ENCODE results near the gene LRRC34. TPM values are rescaled to one million over a fixed set of nuclear protein-coding genes. Genes with fewer than 3 reads are reported as not detected.

The LRRC34 gene
- total RNA-seq, 1 experiment from 2014 or later: not detected

DNA sequence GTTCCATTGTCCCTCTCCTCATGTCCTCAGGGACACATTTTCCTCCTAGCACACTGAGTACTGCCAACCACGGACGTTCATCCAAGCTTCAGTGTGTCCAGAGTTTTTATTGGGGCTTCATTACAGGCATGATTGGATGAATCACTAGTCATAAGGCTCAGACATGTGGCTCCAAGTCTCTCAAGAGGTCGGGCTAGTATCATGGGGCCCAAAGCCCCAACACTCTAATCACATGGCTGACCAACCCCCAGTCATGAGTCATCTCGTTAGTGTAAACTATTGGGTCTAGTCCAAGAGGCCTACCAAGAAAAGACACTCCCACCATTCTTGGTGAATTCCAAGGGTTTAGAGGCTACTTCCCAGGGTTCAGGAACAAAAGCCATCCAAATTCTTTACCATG is 52.2 kb downstream of the LRRC34 start:
- peaks cover 3% of the 10 kb centered on the region; the same call in 1 of the 2 replicates for H3K9me3 ChIP-seq
- H3K4me3 ChIP-seq (ENCODE audit: low read depth, low read length): no peak overlapping the region
- no peaks in the 10 kb centered on the region for H3K27me3 ChIP-seq (replicated peaks; ENCODE audit: control insufficient read depth, insufficient read depth, low read length)
- H3K27me3 Mint-ChIP-seq (ENCODE audit: insufficient read depth, unreplicated experiment): no peaks in the 10 kb centered on the region
- H3K9me3 Mint-ChIP-seq (ENCODE audit: unreplicated experiment): no peaks in the 10 kb centered on the region
- no peak for DNase-seq
- peaks cover 4% of the 10 kb centered on the region; the same call in 1 of the 2 replicates for H3K4me1 ChIP-seq
- no peak overlapping the region for H3K4me3 Mint-ChIP-seq (ENCODE audit: unreplicated experiment)
- H3K27ac Mint-ChIP-seq (ENCODE audit: unreplicated experiment): no peak overlapping the region
- H3K36me3 ChIP-seq (ENCODE audit: control insufficient read depth, insufficient read depth, low read length): no peaks in the 10 kb centered on the region
- H3K4me1 Mint-ChIP-seq (ENCODE audit: low read depth, unreplicated experiment): no peaks in the 10 kb centered on the region
- BruUV-seq (replicated peaks): no TSS peak
- POLR2A ChIA-PET: no interaction called here
- CTCF ChIA-PET: no interaction called here
- intact Hi-C loops (cut with micrococcal nuclease; ENCODE audit: unreplicated experiment): loop anchor here (5.0 kb wide), 1 partner anchor 277 kb away; the partner anchor contains the start of gene GPR160
- peaks cover 19% of the 10 kb centered on the region for H3K36me3 Mint-ChIP-seq (ENCODE audit: insufficient read depth, unreplicated experiment)
- TF ChIP-seq, protein P1, sequence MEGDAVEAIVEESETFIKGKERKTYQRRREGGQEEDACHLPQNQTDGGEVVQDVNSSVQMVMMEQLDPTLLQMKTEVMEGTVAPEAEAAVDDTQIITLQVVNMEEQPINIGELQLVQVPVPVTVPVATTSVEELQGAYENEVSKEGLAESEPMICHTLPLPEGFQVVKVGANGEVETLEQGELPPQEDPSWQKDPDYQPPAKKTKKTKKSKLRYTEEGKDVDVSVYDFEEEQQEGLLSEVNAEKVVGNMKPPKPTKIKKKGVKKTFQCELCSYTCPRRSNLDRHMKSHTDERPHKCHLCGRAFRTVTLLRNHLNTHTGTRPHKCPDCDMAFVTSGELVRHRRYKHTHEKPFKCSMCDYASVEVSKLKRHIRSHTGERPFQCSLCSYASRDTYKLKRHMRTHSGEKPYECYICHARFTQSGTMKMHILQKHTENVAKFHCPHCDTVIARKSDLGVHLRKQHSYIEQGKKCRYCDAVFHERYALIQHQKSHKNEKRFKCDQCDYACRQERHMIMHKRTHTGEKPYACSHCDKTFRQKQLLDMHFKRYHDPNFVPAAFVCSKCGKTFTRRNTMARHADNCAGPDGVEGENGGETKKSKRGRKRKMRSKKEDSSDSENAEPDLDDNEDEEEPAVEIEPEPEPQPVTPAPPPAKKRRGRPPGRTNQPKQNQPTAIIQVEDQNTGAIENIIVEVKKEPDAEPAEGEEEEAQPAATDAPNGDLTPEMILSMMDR (IDR thresholded peaks at IDR 0.05; ENCODE audit: insufficient read depth in 1 of 2, low read depth in 1 of 2, low read length in 1 of 2, severe bottlenecking in 1 of 2, unreplicated experiment in 1 of 2): no peak

DNA sequence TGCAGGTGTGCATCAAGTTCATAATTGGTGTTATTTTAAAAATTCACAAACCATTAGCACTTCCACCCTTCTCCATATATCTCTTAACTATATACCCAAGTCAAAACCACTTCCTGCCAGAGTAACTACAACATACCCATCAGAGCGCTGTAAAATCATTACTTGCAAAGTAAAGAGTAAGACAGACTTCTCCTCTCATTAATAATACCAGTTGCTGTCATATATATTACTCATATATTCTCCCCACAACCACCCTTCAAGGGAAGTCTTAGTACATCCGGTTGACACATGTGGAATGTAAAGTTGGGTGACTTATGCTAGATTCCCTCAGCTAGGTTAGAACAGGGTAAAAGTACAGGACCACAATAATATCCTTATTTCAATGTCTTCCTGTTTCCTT is 53.4 kb downstream of the LRRC34 start:
- intact Hi-C loops (cut with micrococcal nuclease; ENCODE audit: unreplicated experiment): no loop called here
- no peak overlapping the region for H3K4me3 ChIP-seq (ENCODE audit: low read depth, low read length)
- no peaks in the 10 kb centered on the region for H3K9me3 Mint-ChIP-seq (ENCODE audit: unreplicated experiment)
- TF ChIP-seq, protein P1 (IDR thresholded peaks at IDR 0.05; ENCODE audit: insufficient read depth in 1 of 2, low read depth in 1 of 2, low read length in 1 of 2, severe bottlenecking in 1 of 2, unreplicated experiment in 1 of 2): no peak
- peaks cover 4% of the 10 kb centered on the region; the same call in 1 of the 2 replicates for H3K4me1 ChIP-seq
- peaks cover 3% of the 10 kb centered on the region; the same call in 1 of the 2 replicates for H3K9me3 ChIP-seq
- H3K27me3 Mint-ChIP-seq (ENCODE audit: insufficient read depth, unreplicated experiment): no peaks in the 10 kb centered on the region
- no peaks in the 10 kb centered on the region for H3K4me1 Mint-ChIP-seq (ENCODE audit: low read depth, unreplicated experiment)
- no peak overlapping the region for H3K4me3 Mint-ChIP-seq (ENCODE audit: unreplicated experiment)
- no peaks in the 10 kb centered on the region for H3K36me3 ChIP-seq (ENCODE audit: control insufficient read depth, insufficient read depth, low read length)
- DNase-seq: no peak
- H3K36me3 Mint-ChIP-seq (ENCODE audit: insufficient read depth, unreplicated experiment): peaks cover 8% of the 10 kb centered on the region
- BruUV-seq (replicated peaks): no TSS peak
- no peaks in the 10 kb centered on the region for H3K27me3 ChIP-seq (replicated peaks; ENCODE audit: control insufficient read depth, insufficient read depth, low read length)
- ChIA-PET POLR2A (no interaction called here), CTCF (no interaction called here)
- H3K27ac Mint-ChIP-seq (ENCODE audit: unreplicated experiment): no peak overlapping the region

DNA sequence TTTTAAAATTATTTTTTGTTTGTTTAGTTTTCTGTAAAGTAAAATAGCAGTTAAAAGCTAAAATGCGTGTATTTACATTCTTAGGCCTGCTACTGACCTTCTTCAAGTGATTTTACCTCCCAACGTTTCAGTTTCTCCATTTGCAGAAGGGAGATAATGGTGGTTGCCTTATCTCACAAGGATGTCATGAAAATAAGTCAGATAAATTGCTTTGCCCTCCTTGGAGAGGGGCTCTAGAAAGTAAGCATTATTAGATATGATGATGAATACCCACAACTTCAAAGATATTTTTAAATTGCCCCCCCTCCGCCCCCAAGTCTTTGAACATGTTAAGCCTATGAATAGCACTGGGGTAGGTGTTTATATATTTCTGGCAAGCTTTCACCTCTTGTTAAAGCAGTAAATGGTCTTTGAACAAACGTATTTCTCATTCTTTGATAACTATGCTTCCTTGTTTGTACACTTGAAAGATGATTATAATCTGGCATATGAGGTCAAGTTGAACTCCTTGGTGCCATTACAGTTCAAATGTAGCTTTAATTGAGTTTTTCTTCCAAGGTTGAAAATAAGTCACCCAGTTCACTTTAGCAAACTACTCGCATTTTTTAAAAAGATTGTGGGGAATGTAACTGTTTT is 54.2 kb downstream of the LRRC34 start:
- Mint-ChIP-seq H3K4me3 (ENCODE audit: unreplicated experiment) (no peak overlapping the region), H3K27ac (ENCODE audit: unreplicated experiment) (no peak overlapping the region), H3K36me3 (ENCODE audit: insufficient read depth, unreplicated experiment) (peaks cover 4% of the 10 kb centered on the region), H3K4me1 (ENCODE audit: low read depth, unreplicated experiment) (no peaks in the 10 kb centered on the region), H3K27me3 (ENCODE audit: insufficient read depth, unreplicated experiment) (no peaks in the 10 kb centered on the region), H3K9me3 (ENCODE audit: unreplicated experiment) (no peaks in the 10 kb centered on the region)
- BruUV-seq (replicated peaks): no TSS peak
- POLR2A ChIA-PET: no interaction called here
- TF ChIP-seq, protein P1 (IDR thresholded peaks at IDR 0.05; ENCODE audit: insufficient read depth in 1 of 2, low read depth in 1 of 2, low read length in 1 of 2, severe bottlenecking in 1 of 2, unreplicated experiment in 1 of 2): no peak
- Histone ChIP-seq H3K4me3 (ENCODE audit: low read depth, low read length) (no peak overlapping the region), H3K9me3 (peaks cover 3% of the 10 kb centered on the region; the same call in 1 of the 2 replicates), H3K27me3 (replicated peaks; ENCODE audit: control insufficient read depth, insufficient read depth, low read length) (no peaks in the 10 kb centered on the region), H3K4me1 (peaks cover 4% of the 10 kb centered on the region; the same call in 1 of the 2 replicates), H3K36me3 (ENCODE audit: control insufficient read depth, insufficient read depth, low read length) (no peaks in the 10 kb centered on the region)
- peak in 1 of 2 experiments; percentile 43 for DNase-seq
- intact Hi-C loops (cut with micrococcal nuclease; ENCODE audit: unreplicated experiment): no loop called here
- CTCF ChIA-PET: no interaction called here

All from Caco-2 (cell line).